Hepatocyte (in vitro differentiated cells): ENCODE measurements around the gene DYNC1I1.

Source experiments
- EZH2 ChIP-seq: fragments of 200-600 bp; sonication (generic); IDR thresholded peaks from 2 replicates; pipeline ENCODE4 v1.6.1; 2016; ENCODE audit warnings: antibody characterized with exemption, mild to moderate bottlenecking, borderline replicate concordance
- EZH2phosphoT487 ChIP-seq: fragments of 200-600 bp; sonication (generic); IDR thresholded peaks from one replicate; pipeline ENCODE4 v1.6.1; 2018; ENCODE audit warnings: antibody characterized with exemption, mild to moderate bottlenecking, low read depth, moderate library complexity; ENCODE audit not compliant: unreplicated experiment, severe bottlenecking
- TF ChIP-seq, protein P1 (sequence below): fragments of 200-600 bp; sonication (generic); IDR thresholded peaks from 2 replicates; pipeline ENCODE4 v1.5.1; 2016; ENCODE audit warnings: antibody characterized with exemption, mild to moderate bottlenecking; ENCODE audit not compliant: poor library complexity

DNA sequence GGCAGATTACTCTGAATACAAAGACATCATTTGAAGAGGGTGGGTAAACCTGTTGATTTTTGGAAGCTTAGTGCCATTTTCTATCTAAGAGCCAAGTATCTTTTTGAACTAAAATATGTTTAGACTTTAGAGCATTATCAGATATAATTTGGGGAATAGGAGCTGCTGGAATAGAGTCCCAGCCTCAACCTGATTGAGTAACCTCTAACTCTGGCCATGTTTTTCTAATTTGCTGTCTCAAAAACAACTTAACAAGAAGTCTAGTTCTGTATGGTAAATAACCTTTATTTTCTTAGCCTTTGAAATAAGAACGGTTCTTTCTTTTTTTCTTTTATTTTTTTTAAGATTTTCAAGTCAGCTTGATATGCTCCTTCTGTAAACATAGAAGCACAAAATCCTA, 224.5 kb downstream of the DYNC1I1 start:
- TF ChIP-seq, protein P1, sequence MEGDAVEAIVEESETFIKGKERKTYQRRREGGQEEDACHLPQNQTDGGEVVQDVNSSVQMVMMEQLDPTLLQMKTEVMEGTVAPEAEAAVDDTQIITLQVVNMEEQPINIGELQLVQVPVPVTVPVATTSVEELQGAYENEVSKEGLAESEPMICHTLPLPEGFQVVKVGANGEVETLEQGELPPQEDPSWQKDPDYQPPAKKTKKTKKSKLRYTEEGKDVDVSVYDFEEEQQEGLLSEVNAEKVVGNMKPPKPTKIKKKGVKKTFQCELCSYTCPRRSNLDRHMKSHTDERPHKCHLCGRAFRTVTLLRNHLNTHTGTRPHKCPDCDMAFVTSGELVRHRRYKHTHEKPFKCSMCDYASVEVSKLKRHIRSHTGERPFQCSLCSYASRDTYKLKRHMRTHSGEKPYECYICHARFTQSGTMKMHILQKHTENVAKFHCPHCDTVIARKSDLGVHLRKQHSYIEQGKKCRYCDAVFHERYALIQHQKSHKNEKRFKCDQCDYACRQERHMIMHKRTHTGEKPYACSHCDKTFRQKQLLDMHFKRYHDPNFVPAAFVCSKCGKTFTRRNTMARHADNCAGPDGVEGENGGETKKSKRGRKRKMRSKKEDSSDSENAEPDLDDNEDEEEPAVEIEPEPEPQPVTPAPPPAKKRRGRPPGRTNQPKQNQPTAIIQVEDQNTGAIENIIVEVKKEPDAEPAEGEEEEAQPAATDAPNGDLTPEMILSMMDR, result no peak
- TF ChIP-seq EZH2, result no peak
- no peak for TF ChIP-seq EZH2phosphoT487
